ENCODE measurements around the gene CFLAR.

- no peak for TF ChIP-seq CTCF (tag by site-specific recombination; IDR thresholded peaks at IDR 0.05)
- TF ChIP-seq HIC1 (tag by site-specific recombination; IDR thresholded peaks at IDR 0.05), result no peak
- TF ChIP-seq ZNF670 (tag by site-specific recombination; IDR thresholded peaks at IDR 0.05; ENCODE audit: low read depth), result no peak
- TF ChIP-seq ZNF610 (tag by site-specific recombination; IDR thresholded peaks at IDR 0.05; ENCODE audit: borderline replicate concordance), result no peak
These were observed 24.1 kb downstream of the CFLAR start for GRCh38 chr2:201139836-201140604.

Data from HEK293 (cell line).